Upper lobe of left lung (tissue), 6 donors: ENCODE results near the gene SLC44A4. TPM values are rescaled to one million over a fixed set of nuclear protein-coding genes. Genes with fewer than 3 reads are reported as not detected.
A peak's percentile ranks its signal among the peaks of the same experiment; 100 is the strongest.

ENCODE experiments used
- ATAC-seq, 2 donors: fragments of 200-7000 bp; cut with Tn5 transposase; one replicate each; pipeline ENCODE4 v1.9.1; 2022; ENCODE audit warnings: mild to moderate bottlenecking in 2 of 2, moderate library complexity in 2 of 2; ENCODE audit not compliant: low FRiP score in 2 of 2
- DNase-seq, 2 donors: peaks; one replicate each; pipeline ENCODE4 v3.0.0-alpha.2; 2019 to 2020
- H3K27ac ChIP-seq, 4 donors: fragments of 200-600 bp; sonication (generic); one replicate each; pipeline ENCODE4 v1.5.1; 2016 to 2019
- H3K27me3 ChIP-seq, 4 donors: fragments of 200-600 bp; sonication (generic); one replicate each; pipeline ENCODE4 v1.5.1; 2017 to 2019
- H3K36me3 ChIP-seq, 4 donors: fragments of 200-600 bp; sonication (generic); one replicate each; pipeline ENCODE4 v1.5.1; 2016 to 2019
- H3K4me1 ChIP-seq, 4 donors: fragments of 200-600 bp; sonication (generic); one replicate each; pipeline ENCODE4 v1.5.1; 2018 to 2019
- H3K4me3 ChIP-seq, 4 donors: fragments of 200-600 bp; sonication (generic); one replicate each; pipeline ENCODE4 v1.5.1; 2017 to 2019; ENCODE audit warnings: mild to moderate bottlenecking in 2 of 4, moderate library complexity in 1 of 4
- H3K9me3 ChIP-seq, 4 donors: fragments of 200-600 bp; sonication (generic); one replicate each; pipeline ENCODE4 v1.5.1; 2018 to 2019
- CTCF ChIP-seq, 6 experiments: fragments of 450-650 bp in 4 of 6; fragments of 200-600 bp in 2 of 6; sonication (generic) in 2 of 6; IDR thresholded peaks; one replicate each; pipeline ENCODE4 v1.5.1; 2016 to 2019; ENCODE audit warnings: antibody characterized with exemption in 6 of 6
- EP300 ChIP-seq, 4 donors: sonication (generic); formaldehyde crosslinking; IDR thresholded peaks; one replicate each; pipeline ENCODE4 v1.5.1; 2017; ENCODE audit warnings: antibody characterized with exemption in 4 of 4, control low read depth in 2 of 4
- POLR2A ChIP-seq, 4 donors: fragments of 450-650 bp; IDR thresholded peaks; one replicate each; pipeline ENCODE4 v1.5.1; 2016 to 2017; ENCODE audit warnings: antibody characterized with exemption in 4 of 4, mild to moderate bottlenecking in 2 of 4
- POLR2AphosphoS5 ChIP-seq, 2 donors: sonication (generic); formaldehyde crosslinking; IDR thresholded peaks; one replicate each; pipeline ENCODE4 v1.5.1; 2017; ENCODE audit warnings: antibody characterized with exemption in 2 of 2
- WGBS, 2 donors: methylation state at CpG; one replicate each; pipeline ENCODE4 v1.1.5; 2017 to 2018; 5-methylcytosine and 5-hydroxymethylcytosine counted together
- small RNA-seq, 4 donors: library from RNA; depleted of rRNA; stranded (forward); fragments of <200 nt; gene quantifications; one replicate each; pipeline ENCODE3, GENCODE V24; 2016
- total RNA-seq, 6 donors: library from RNA; depleted of rRNA in 4 of 6; stranded (reverse); fragments of >200 nt in 4 of 6; gene quantifications; one replicate each; pipeline versions ENCODE4 v1.1.0 to v1.2.1, GENCODE V29; 2016 to 2021
- donor health status: DM: no; HTN: no; CAD: no; lungs with moderate emphysema.
- donor health status: DM: no; HTN: yes; CAD: no; lungs with severe emphysema.

SLC44A4 gene
- total RNA-seq, 6 donors from 2014 or later, result 19.1 to 84.2 (median 42.0) TPM

- Histone ChIP-seq H3K36me3 (no peaks in the 10 kb centered on the region), H3K27me3 (no peaks in the 10 kb centered on the region), H3K4me1 (peaks cover 37 to 44% (median 40%) of the 10 kb centered on the region in 4 donors), H3K4me3 (peak within 1 kb of the TSS; percentile 39 to 73 (median 48)), H3K27ac (peak within 1 kb of the TSS; percentile 93 to 100 (median 97)), H3K9me3 (no peaks in the 10 kb centered on the region)
- 2 to 7% methylated on average over 6 to 37 of the region's 56 CpGs for WGBS, 2 donors
- peak in 1 of 4 donors; percentile 37 for TF ChIP-seq EP300 (IDR thresholded peaks at IDR 0.05)
- TF ChIP-seq POLR2AphosphoS5 (IDR thresholded peaks at IDR 0.05), result peak; percentile 99 to 100
- peak; percentile 98 to 100 (median 100) for TF ChIP-seq POLR2A (IDR thresholded peaks at IDR 0.05)
- TF ChIP-seq CTCF (IDR thresholded peaks at IDR 0.05), result peak in 1 of 6 experiments; percentile 13
- ATAC-seq (peak; percentile 92 to 94), DNase-seq (peak; percentile 90 to 94)
Measured at GRCh38 chr6:31815025-31815838, 63.6 kb downstream of the SLC44A4 start, which contains the start of the genes HSPA1A and HSPA1L. Gene HSPA1A (plus strand): TSS chr6:31815543. CDS start chr6:31815757, 214 bp downstream. Gene HSPA1L (minus strand): TSS chr6:31815283. CDS start chr6:31811972, 3,311 bp downstream.

- no peaks in the 10 kb centered on the region for H3K36me3 ChIP-seq
- peaks cover 31 to 39% (median 35%) of the 10 kb centered on the region in 4 donors for H3K4me1 ChIP-seq
- 0% methylated on average over 12 to 13 of the region's 13 CpGs for WGBS, 2 donors
- peak in 2 of 4 donors; percentile 32 to 50 for TF ChIP-seq POLR2A (IDR thresholded peaks at IDR 0.05)
- TF ChIP-seq EP300 (IDR thresholded peaks at IDR 0.05), result peak in 1 of 4 donors; percentile 71
- peak; percentile 76 to 77 for TF ChIP-seq POLR2AphosphoS5 (IDR thresholded peaks at IDR 0.05)
- no peak for TF ChIP-seq CTCF (IDR thresholded peaks at IDR 0.05)
- H3K9me3 ChIP-seq, result no peaks in the 10 kb centered on the region
- H3K4me3 ChIP-seq, result peak overlapping the region; percentile 39 to 73 (median 48)
- peak; percentile 93 to 94 for ATAC-seq
- H3K27ac ChIP-seq, result peak overlapping the region; percentile 93 to 100 (median 97)
- peak in 1 of 2 donors; percentile 98 for DNase-seq
- H3K27me3 ChIP-seq, result no peaks in the 10 kb centered on the region
Measured at GRCh38 chr6:31814677-31815024, 64.1 kb downstream of the SLC44A4 start.

- H3K36me3 ChIP-seq, result no peaks in the 10 kb centered on the region
- DNase-seq (no peak), ATAC-seq (no peak)
- TF ChIP-seq CTCF (IDR thresholded peaks at IDR 0.05), result no peak
- no peak for TF ChIP-seq POLR2A (IDR thresholded peaks at IDR 0.05)
- no peak for TF ChIP-seq EP300 (IDR thresholded peaks at IDR 0.05)
- TF ChIP-seq POLR2AphosphoS5 (IDR thresholded peaks at IDR 0.05), result no peak
- H3K27me3 ChIP-seq, result no peaks in the 10 kb centered on the region
- peak overlapping the region in 1 of 4 donors; percentile 73 for H3K4me3 ChIP-seq
- 94 to 95% methylated on average over 7 of the region's 7 CpGs for WGBS, 2 donors
- H3K4me1 ChIP-seq, result peaks cover 20 to 27% (median 23%) of the 10 kb centered on the region in 4 donors
- H3K27ac ChIP-seq, result peak overlapping the region; percentile 93 to 100 (median 97)
- H3K9me3 ChIP-seq, result no peaks in the 10 kb centered on the region
Measured at GRCh38 chr6:31813465-31813849, 65.3 kb downstream of the SLC44A4 start.

Small RNA genes lying within 50 kb of the gene (small RNA-seq; reads per million reads assigned to genes)
- 501 to 1,935 (median 1,325) reads per million in 4 donors for gene SNORD48
- gene SNORD52, result 0 reads per million in 4 donors

Other genes starting within 250 kb of the SLC44A4 start
- 100 to 1,000 TPM; 190 to 421 (median 294) TPM for gene BAG6, start 226.3 kb downstream of the SLC44A4 start, total RNA-seq
- gene APOM, start 223.1 kb downstream of the SLC44A4 start, total RNA-seq, result 1 to 10 TPM in 5 of 6 donors, under 1 TPM in 1; 0.89 to 4.3 (median 2.1) TPM
- gene C6orf47, start 218.2 kb downstream of the SLC44A4 start, total RNA-seq, result 10 to 100 TPM; 25.0 to 30.1 (median 28.4) TPM
- 10 to 100 TPM; 12.0 to 45.1 (median 16.6) TPM for gene GPANK1, start 214.0 kb downstream of the SLC44A4 start, total RNA-seq
- 100 to 1,000 TPM; 105 to 172 (median 130) TPM for gene CSNK2B, start 212.9 kb downstream of the SLC44A4 start, total RNA-seq
- gene LY6G5B, start 209.0 kb downstream of the SLC44A4 start, total RNA-seq, result 10 to 100 TPM in 4 of 6 donors, 1 to 10 TPM in 2; 6.7 to 22.0 (median 12.3) TPM
- gene LY6G5C, start 197.9 kb downstream of the SLC44A4 start, total RNA-seq, result 1 to 10 TPM in 4 of 6 donors, not detected in 2; 1.8 to 4.4 (median 3.1) TPM
- gene ABHD16A, start 175.7 kb downstream of the SLC44A4 start, total RNA-seq, result 10 to 100 TPM; 42.1 to 62.5 (median 51.6) TPM
- 1 to 10 TPM in 4 of 6 donors, under 1 TPM in 2; 0.63 to 9.4 (median 1.7) TPM for gene LY6G6F, start 172.1 kb downstream of the SLC44A4 start, total RNA-seq
- not detected for gene LY6G6D, start 163.6 kb downstream of the SLC44A4 start, total RNA-seq
- gene LY6G6C, start 157.3 kb downstream of the SLC44A4 start, total RNA-seq, result under 1 TPM in 1 of 6 donors, not detected in 5; 0.23 TPM
- gene MPIG6B, start 155.6 kb downstream of the SLC44A4 start, total RNA-seq, result 1 to 10 TPM in 3 of 6 donors, under 1 TPM in 2, not detected in 1; 0.30 to 4.1 (median 1.2) TPM
- 100 to 1,000 TPM in 2 of 6 donors, 10 to 100 TPM in 4; 46.6 to 157 (median 83.7) TPM for gene DDAH2, start 149.7 kb downstream of the SLC44A4 start, total RNA-seq
- gene CLIC1, start 142.5 kb downstream of the SLC44A4 start, total RNA-seq, result 100 to 1,000 TPM; 138 to 497 (median 277) TPM
- gene MSH5, start 139.0 kb downstream of the SLC44A4 start, total RNA-seq, result 10 to 100 TPM in 4 of 6 donors, 1 to 10 TPM in 2; 7.3 to 52.4 (median 13.1) TPM
- gene SAPCD1, start 116.3 kb downstream of the SLC44A4 start, total RNA-seq, result 10 to 100 TPM in 1 of 6 donors, 1 to 10 TPM in 5; 1.1 to 15.7 (median 5.3) TPM
- gene VWA7, start 101.7 kb downstream of the SLC44A4 start, total RNA-seq, result 1 to 10 TPM; 4.0 to 7.4 (median 6.6) TPM
- 10 to 100 TPM; 21.2 to 67.8 (median 39.7) TPM for gene VARS1, start 83.2 kb downstream of the SLC44A4 start, total RNA-seq
- 10 to 100 TPM in 5 of 6 donors, 1 to 10 TPM in 1; 5.0 to 44.9 (median 20.9) TPM for gene LSM2, start 72.0 kb downstream of the SLC44A4 start, total RNA-seq
- 1 to 10 TPM in 5 of 6 donors, under 1 TPM in 1; 0.89 to 3.1 (median 2.0) TPM for gene HSPA1L, start 63.7 kb downstream of the SLC44A4 start, total RNA-seq
- 100 to 1,000 TPM in 5 of 6 donors, 10 to 100 TPM in 1; 80.7 to 236 (median 144) TPM for gene HSPA1A, start 63.5 kb downstream of the SLC44A4 start, total RNA-seq
- gene HSPA1B, start 51.3 kb downstream of the SLC44A4 start, total RNA-seq, result 100 to 1,000 TPM in 5 of 6 donors, 10 to 100 TPM in 1; 92.2 to 177 (median 127) TPM
- gene NEU1, start 16.2 kb downstream of the SLC44A4 start, total RNA-seq, result 10 to 100 TPM; 28.3 to 90.3 (median 64.6) TPM
- gene EHMT2, start 18.7 kb upstream of the SLC44A4 start, total RNA-seq, result 10 to 100 TPM; 23.6 to 57.3 (median 41.7) TPM
- 1 to 10 TPM; 1.0 to 7.5 (median 2.2) TPM for gene ZBTB12, start 23.1 kb upstream of the SLC44A4 start, total RNA-seq
- gene C2, start 48.7 kb upstream of the SLC44A4 start, total RNA-seq, result 100 to 1,000 TPM; 119 to 322 (median 233) TPM
- gene CFB, start 67.1 kb upstream of the SLC44A4 start, total RNA-seq, result 100 to 1,000 TPM in 1 of 6 donors, 10 to 100 TPM in 5; 15.0 to 199 (median 58.1) TPM
- 10 to 100 TPM; 42.8 to 84.2 (median 63.0) TPM for gene NELFE, start 80.0 kb upstream of the SLC44A4 start, total RNA-seq
- 100 to 1,000 TPM in 1 of 6 donors, 10 to 100 TPM in 5; 27.7 to 172 (median 58.6) TPM for gene SKIC2, start 80.2 kb upstream of the SLC44A4 start, total RNA-seq
- gene DXO, start 93.1 kb upstream of the SLC44A4 start, total RNA-seq, result 10 to 100 TPM; 14.1 to 40.9 (median 19.3) TPM
- gene C4A, start 103.1 kb upstream of the SLC44A4 start, total RNA-seq, result 100 to 1,000 TPM in 4 of 6 donors, 10 to 100 TPM in 2; 89.8 to 217 (median 139) TPM
- 100 to 1,000 TPM in 3 of 6 donors, 10 to 100 TPM in 3; 85.7 to 193 (median 97.7) TPM for gene C4B, start 135.8 kb upstream of the SLC44A4 start, total RNA-seq
- gene CYP21A2, start 159.4 kb upstream of the SLC44A4 start, total RNA-seq, result 1 to 10 TPM in 5 of 6 donors, under 1 TPM in 1; 0.30 to 2.3 (median 1.2) TPM
- 100 to 1,000 TPM in 4 of 6 donors, 10 to 100 TPM in 2; 58.1 to 206 (median 151) TPM for gene TNXB, start 230.3 kb upstream of the SLC44A4 start, total RNA-seq
- 100 to 1,000 TPM in 3 of 6 donors, 10 to 100 TPM in 3; 35.3 to 230 (median 95.8) TPM for gene ATF6B, start 249.2 kb upstream of the SLC44A4 start, total RNA-seq